Measurements from ENCODE around the gene CALY.

CALY gene

GRCh38 chr10:133336118-133336576 lies 549 bp downstream of the CALY start:
- TF ChIP-seq CREB1 (IDR thresholded peaks at IDR 0.05; ENCODE audit: low read depth) (no peak), TAF1 (IDR thresholded peaks at IDR 0.05; ENCODE audit: low read depth) (no peak), TEAD4 (IDR thresholded peaks at IDR 0.05) (no peak), YY1 (IDR thresholded peaks at IDR 0.05; ENCODE audit: low read depth) (no peak), MAX (IDR thresholded peaks at IDR 0.05) (no peak), RAD21 (IDR thresholded peaks at IDR 0.05; ENCODE audit: low read depth) (no peak), EGR1 (IDR thresholded peaks at IDR 0.05) (no peak), ZBTB7A (IDR thresholded peaks at IDR 0.05; ENCODE audit: low read depth) (peak; percentile 95)

GRCh38 chr10:133335246-133336117 lies 1.2 kb downstream of the CALY start:
- TF ChIP-seq EP300 (IDR thresholded peaks at IDR 0.05; ENCODE audit: borderline replicate concordance) (no peak), FOXM1 (IDR thresholded peaks at IDR 0.05; ENCODE audit: borderline replicate concordance, low read depth) (no peak), YY1 (IDR thresholded peaks at IDR 0.05; ENCODE audit: low read depth) (0 out of 2 replicates have a peak, but pooled peaks have one; percentile 5), RAD21 (IDR thresholded peaks at IDR 0.05; ENCODE audit: low read depth) (no peak), EGR1 (IDR thresholded peaks at IDR 0.05) (peak; percentile 65), TAF1 (IDR thresholded peaks at IDR 0.05; ENCODE audit: low read depth) (no peak), REST (IDR thresholded peaks at IDR 0.05; ENCODE audit: low read depth) (no peak), MAX (IDR thresholded peaks at IDR 0.05) (no peak), TEAD4 (IDR thresholded peaks at IDR 0.05) (peak; percentile 14; the same call in 1 of the 2 replicates), NFIC (IDR thresholded peaks at IDR 0.05) (no peak), TCF12 (IDR thresholded peaks at IDR 0.05; ENCODE audit: low read depth) (0 out of 2 replicates have a peak, but pooled peaks have one; percentile 2), CREB1 (IDR thresholded peaks at IDR 0.05; ENCODE audit: low read depth) (no peak; the same call in 1 of the 2 replicates), CEBPB (IDR thresholded peaks at IDR 0.05) (no peak), ZBTB7A (IDR thresholded peaks at IDR 0.05; ENCODE audit: low read depth) (peak; percentile 99), USF1 (IDR thresholded peaks at IDR 0.05) (no peak)

GRCh38 chr10:133334503-133335245 lies 2.0 kb downstream of the CALY start:
- TF ChIP-seq EGR1 (IDR thresholded peaks at IDR 0.05): no peak
- TF ChIP-seq ZBTB7A (IDR thresholded peaks at IDR 0.05; ENCODE audit: low read depth): no peak
- no peak for TF ChIP-seq USF1 (IDR thresholded peaks at IDR 0.05)
- TF ChIP-seq MAX (IDR thresholded peaks at IDR 0.05): no peak
- TF ChIP-seq RAD21 (IDR thresholded peaks at IDR 0.05; ENCODE audit: low read depth): no peak
- TF ChIP-seq NFIC (IDR thresholded peaks at IDR 0.05): no peak
- TF ChIP-seq CEBPB (IDR thresholded peaks at IDR 0.05): no peak

GRCh38 chr10:133332936-133333699 lies 3.6 kb downstream of the CALY start:
- TF ChIP-seq FOXM1 (IDR thresholded peaks at IDR 0.05; ENCODE audit: borderline replicate concordance, low read depth): no peak
- no peak for TF ChIP-seq NFIC (IDR thresholded peaks at IDR 0.05)
- no peak for TF ChIP-seq EGR1 (IDR thresholded peaks at IDR 0.05)
- TF ChIP-seq MAX (IDR thresholded peaks at IDR 0.05): no peak
- no peak for TF ChIP-seq ZBTB7A (IDR thresholded peaks at IDR 0.05; ENCODE audit: low read depth)
- no peak for TF ChIP-seq EP300 (IDR thresholded peaks at IDR 0.05; ENCODE audit: borderline replicate concordance)
- TF ChIP-seq USF1 (IDR thresholded peaks at IDR 0.05): no peak
- TF ChIP-seq TAF1 (IDR thresholded peaks at IDR 0.05; ENCODE audit: low read depth): no peak
- no peak for TF ChIP-seq CREB1 (IDR thresholded peaks at IDR 0.05; ENCODE audit: low read depth)
- no peak for TF ChIP-seq RAD21 (IDR thresholded peaks at IDR 0.05; ENCODE audit: low read depth)
- no peak for TF ChIP-seq YY1 (IDR thresholded peaks at IDR 0.05; ENCODE audit: low read depth)
- no peak for TF ChIP-seq TCF12 (IDR thresholded peaks at IDR 0.05; ENCODE audit: low read depth)
- TF ChIP-seq REST (IDR thresholded peaks at IDR 0.05; ENCODE audit: low read depth): no peak
- TF ChIP-seq CEBPB (IDR thresholded peaks at IDR 0.05): no peak
- no peak for TF ChIP-seq TEAD4 (IDR thresholded peaks at IDR 0.05)
